AG04450 (cell line): ENCODE data around the gene DCTN2. TPM values are rescaled to one million over a fixed set of nuclear protein-coding genes. Genes with fewer than 3 reads are reported as not detected.
"Not testable (repeated sequence)": the region's sequence is repeated elsewhere in the genome, so short reads cannot be mapped to it uniquely, and the experiment has no call there.

Experiments
- CTCF ChIA-PET: fragments of 300-600, 350-600 bp; formaldehyde crosslinking; extraction: SDS; loops from one replicate; lab custom pipeline; 2022; ENCODE audit warnings: antibody characterized with exemption, inconsistent platforms; lab: Charles Lee
- POLR2A ChIA-PET: fragments of 350-600 bp; formaldehyde crosslinking; extraction: SDS; loops from one replicate; lab custom pipeline; 2021; ENCODE audit warnings: antibody characterized with exemption, inconsistent platforms; lab: Yijun Ruan, JAX
- DNase-seq: peaks from one replicate; pipeline ENCODE4 v3.0.0-alpha.2; 2011; ENCODE audit warnings: low read depth, low spot score
- H3K27ac ChIP-seq: one replicate; pipeline ENCODE4 v1.5.1; 2012; ENCODE audit warnings: low read depth, low read length, control low read depth
- H3K27me3 ChIP-seq: one replicate; pipeline ENCODE4 v1.6.0; 2012; ENCODE audit warnings: low read length; ENCODE audit not compliant: control insufficient read depth, insufficient read depth
- H3K4me3 ChIP-seq: 2 replicates; pipeline ENCODE4 v1.5.1; 2011; ENCODE audit warnings: mild to moderate bottlenecking, low read depth, low read length, control low read depth
- H3K9me3 ChIP-seq: 2 replicates; pipeline ENCODE4 v1.5.1; 2012; ENCODE audit warnings: low read length; ENCODE audit not compliant: control insufficient read depth, insufficient read depth
- polyA plus RNA-seq: library from polyadenylated mRNA; depleted of rRNA; stranded (reverse); fragments of >200 nt; gene quantifications from 2 replicates; pipeline ENCODE4 v1.2.3, GENCODE V29; 2011
- TF ChIP-seq, protein P1 (sequence below): IDR thresholded peaks from 2 replicates; pipeline ENCODE4 v1.5.1; 2011; ENCODE audit warnings: low read depth, low read length, control low read depth, inconsistent platforms

The DCTN2 gene
- polyA plus RNA-seq, 1 experiment, result 160 TPM

DNA sequence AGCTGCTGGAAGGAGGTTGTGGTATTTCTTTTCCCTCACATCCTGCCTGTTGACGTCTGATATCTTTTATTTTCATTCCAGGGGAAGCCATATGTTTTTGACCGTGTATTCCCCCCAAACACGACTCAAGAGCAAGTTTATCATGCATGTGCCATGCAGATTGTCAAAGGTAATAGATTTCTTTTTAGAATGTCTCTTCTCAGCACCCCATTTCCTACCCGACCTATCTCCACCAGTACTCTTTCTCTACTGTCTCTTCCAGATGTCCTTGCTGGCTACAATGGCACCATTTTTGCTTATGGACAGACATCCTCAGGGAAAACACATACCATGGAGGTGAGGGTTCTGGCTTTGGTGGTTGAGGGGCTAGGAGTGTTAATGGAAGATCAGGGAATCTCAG lies 16.4 kb upstream of the DCTN2 start:
- H3K4me3 ChIP-seq, result no peak overlapping the region
- no peak overlapping the region for H3K27ac ChIP-seq
- DNase-seq, result no peak
- CTCF ChIA-PET, result interaction anchor here (1.1 to 2.1 kb wide), 2 partner anchors 8 to 19 kb away, joined by 8 to 11 read pairs; no protein-coding TSS in a partner anchor
- TF ChIP-seq, protein P1, sequence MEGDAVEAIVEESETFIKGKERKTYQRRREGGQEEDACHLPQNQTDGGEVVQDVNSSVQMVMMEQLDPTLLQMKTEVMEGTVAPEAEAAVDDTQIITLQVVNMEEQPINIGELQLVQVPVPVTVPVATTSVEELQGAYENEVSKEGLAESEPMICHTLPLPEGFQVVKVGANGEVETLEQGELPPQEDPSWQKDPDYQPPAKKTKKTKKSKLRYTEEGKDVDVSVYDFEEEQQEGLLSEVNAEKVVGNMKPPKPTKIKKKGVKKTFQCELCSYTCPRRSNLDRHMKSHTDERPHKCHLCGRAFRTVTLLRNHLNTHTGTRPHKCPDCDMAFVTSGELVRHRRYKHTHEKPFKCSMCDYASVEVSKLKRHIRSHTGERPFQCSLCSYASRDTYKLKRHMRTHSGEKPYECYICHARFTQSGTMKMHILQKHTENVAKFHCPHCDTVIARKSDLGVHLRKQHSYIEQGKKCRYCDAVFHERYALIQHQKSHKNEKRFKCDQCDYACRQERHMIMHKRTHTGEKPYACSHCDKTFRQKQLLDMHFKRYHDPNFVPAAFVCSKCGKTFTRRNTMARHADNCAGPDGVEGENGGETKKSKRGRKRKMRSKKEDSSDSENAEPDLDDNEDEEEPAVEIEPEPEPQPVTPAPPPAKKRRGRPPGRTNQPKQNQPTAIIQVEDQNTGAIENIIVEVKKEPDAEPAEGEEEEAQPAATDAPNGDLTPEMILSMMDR, result no peak
- POLR2A ChIA-PET, result no interaction called here
- H3K9me3 ChIP-seq, result no peaks in the 10 kb centered on the region
- peaks cover 15% of the 10 kb centered on the region for H3K27me3 ChIP-seq

DNA sequence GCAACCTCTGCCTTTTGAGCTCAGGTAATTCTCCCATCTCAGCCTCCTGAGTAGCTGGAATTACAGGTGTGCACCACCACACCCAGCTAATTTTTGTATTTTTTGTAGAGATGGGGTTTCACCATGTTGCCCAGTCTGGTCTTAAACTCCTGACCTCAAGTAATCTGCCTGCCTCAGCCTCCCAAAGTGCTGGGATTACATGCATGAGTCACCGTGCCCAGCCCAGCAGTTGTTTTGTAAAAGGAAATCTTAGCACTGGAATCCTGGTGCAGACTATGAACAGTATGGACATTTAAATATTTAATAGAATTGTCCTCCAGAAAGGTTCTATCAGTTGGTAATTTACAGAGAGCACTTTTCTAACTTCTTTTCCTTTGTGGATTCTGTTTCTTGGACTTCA lies 14.1 kb upstream of the DCTN2 start:
- DNase-seq, H3K27ac ChIP-seq, CTCF ChIA-PET, H3K9me3 ChIP-seq, POLR2A ChIA-PET, H3K4me3 ChIP-seq: not testable (repeated sequence)
- H3K27me3 ChIP-seq, result peaks cover 15% of the 10 kb centered on the region

DNA sequence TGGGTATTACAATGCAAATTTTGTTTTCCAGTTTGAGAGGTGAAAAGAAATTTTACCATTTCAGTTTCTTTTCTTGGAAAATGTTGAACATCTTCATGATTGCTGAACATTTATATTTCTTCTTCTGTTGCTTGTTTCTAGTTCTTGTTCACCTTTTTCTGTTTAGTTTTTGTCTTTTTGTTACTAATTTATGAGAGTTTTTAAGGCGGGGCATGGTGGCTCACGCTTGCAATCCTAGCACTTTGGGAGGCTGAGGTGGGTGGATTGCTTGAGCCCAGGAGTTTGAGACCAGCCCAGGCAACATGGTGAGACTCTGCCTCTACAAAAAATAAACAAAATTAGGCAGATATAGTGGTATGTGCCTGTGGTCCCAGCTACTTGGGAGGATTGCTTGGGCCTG lies 13.5 kb upstream of the DCTN2 start:
- Histone ChIP-seq H3K27me3 (peaks cover 15% of the 10 kb centered on the region), H3K9me3 (no peaks in the 10 kb centered on the region), H3K27ac (no peak overlapping the region), H3K4me3 (no peak overlapping the region)
- ChIA-PET CTCF (no interaction called here), POLR2A (no interaction called here)
- DNase-seq, result no peak
- TF ChIP-seq, protein P1, result no peak

DNA sequence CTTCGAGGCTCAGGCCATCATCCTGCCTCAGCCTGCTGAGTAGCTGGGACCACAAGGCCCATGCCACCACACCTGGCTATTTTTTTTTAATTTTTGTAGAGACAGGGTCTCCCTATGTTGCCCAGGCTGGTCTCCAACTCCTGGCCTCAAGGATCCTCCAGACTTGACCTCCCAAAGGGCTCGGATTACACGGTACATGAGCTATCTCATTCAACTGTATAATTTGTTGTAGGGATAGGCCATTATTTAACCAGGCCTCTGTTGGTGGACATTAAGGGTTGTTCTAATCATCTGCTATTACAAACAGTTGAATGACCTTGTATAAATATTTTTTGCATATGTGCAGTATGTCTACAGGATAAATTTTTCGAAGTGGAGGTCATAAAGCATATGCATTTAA lies 11.9 kb upstream of the DCTN2 start:
- Histone ChIP-seq H3K9me3 (no peaks in the 10 kb centered on the region), H3K27ac (no peak overlapping the region), H3K4me3 (no peak overlapping the region), H3K27me3 (peaks cover 13% of the 10 kb centered on the region)
- ChIA-PET POLR2A (no interaction called here), CTCF (interaction anchor here (1.1 to 1.5 kb wide), 2 partner anchors 12 to 25 kb away, joined by 3 to 4 read pairs; partner anchors contain the start of gene DCTN2)
- TF ChIP-seq, protein P1, result no peak
- DNase-seq, result no peak

DNA sequence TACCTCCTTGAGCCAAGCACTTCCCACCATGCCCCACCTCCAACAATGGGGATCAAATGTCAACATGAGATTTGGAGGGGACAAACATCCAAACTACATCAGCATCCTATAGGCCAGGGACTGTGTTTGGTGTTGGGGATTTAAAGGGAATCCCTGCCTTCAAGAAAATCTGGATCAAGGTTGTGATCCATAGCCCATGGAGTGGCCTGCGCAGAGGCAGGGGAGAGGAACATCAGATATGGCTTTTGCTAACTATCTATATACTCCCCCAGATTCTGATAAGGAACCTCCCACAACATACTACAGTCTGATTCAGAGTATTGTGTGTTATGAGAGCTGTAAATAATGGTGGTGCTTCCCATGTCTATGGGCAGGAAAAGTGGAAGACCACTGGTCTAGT lies 7.9 kb upstream of the DCTN2 start:
- no peak overlapping the region for H3K4me3 ChIP-seq
- no peak overlapping the region for H3K27ac ChIP-seq
- H3K27me3 ChIP-seq, result peaks cover 30% of the 10 kb centered on the region
- ChIA-PET POLR2A (no interaction called here), CTCF (no interaction called here)
- H3K9me3 ChIP-seq, result no peaks in the 10 kb centered on the region
- TF ChIP-seq, protein P1, result no peak
- no peak for DNase-seq

DNA sequence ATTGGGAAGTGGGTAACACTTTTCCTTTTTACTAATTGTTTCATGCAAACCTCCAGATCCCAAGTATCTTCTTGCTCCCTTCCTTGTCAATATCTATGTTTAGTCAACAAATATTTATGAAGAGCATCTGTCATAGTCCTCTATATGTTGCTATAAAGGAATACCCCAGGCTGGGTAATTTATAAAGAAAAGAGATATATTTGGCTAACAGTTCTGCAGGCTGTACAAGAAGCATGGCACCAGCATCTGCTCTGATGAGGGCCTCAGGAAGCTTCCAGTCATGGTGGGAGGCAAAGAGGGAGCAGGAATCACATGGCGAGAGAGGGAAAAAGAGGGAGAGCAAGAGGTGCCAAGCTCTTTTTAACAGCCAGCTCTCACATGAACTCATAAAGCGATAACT lies 7.5 kb upstream of the DCTN2 start:
- ChIA-PET CTCF (no interaction called here), POLR2A (no interaction called here)
- H3K4me3 ChIP-seq, result no peak overlapping the region
- peaks cover 32% of the 10 kb centered on the region for H3K27me3 ChIP-seq
- no peaks in the 10 kb centered on the region for H3K9me3 ChIP-seq
- no peak for DNase-seq
- H3K27ac ChIP-seq, result no peak overlapping the region
- TF ChIP-seq, protein P1, result no peak
